Measurements from ENCODE around the gene MAMSTR. TPM values are rescaled to one million over a fixed set of nuclear protein-coding genes. Genes with fewer than 3 reads are reported as not detected.

Gene MAMSTR
- total RNA-seq, 1 donor from 2014 or later, result 3.4 TPM

DNA sequence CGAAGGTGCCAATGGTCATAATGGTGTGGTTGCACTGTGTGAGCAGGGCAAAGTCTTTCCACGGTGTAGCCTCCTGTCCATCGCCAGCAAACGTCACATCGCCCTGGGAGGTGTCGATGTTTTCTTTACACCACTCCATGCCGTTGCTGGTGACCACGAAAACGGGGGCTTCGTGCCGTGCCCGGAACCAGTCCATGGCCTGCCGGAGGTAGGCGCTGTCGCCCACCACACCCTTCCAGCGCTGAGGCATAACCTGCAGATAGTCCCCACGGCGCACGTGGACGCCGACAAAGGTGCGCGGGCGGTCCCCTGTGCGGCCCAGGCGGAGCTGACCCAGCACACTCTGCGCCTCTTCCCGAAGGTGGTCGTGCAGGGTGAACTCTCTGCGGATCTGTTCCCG is 30.8 kb upstream of the MAMSTR start:
- DNase-seq (ENCODE audit: extremely low spot score in 2 of 2), result no peak
- intact Hi-C loops (cut with DNase I), result no loop called here
- Histone ChIP-seq H3K4me3 (no peak overlapping the region), H3K4me1 (peaks cover 26% of the 10 kb centered on the region), H3K27me3 (no peaks in the 10 kb centered on the region), H3K27ac (no peak overlapping the region), H3K36me3 (no peaks in the 10 kb centered on the region), H3K9me3 (no peaks in the 10 kb centered on the region)
- TF ChIP-seq, protein P1, sequence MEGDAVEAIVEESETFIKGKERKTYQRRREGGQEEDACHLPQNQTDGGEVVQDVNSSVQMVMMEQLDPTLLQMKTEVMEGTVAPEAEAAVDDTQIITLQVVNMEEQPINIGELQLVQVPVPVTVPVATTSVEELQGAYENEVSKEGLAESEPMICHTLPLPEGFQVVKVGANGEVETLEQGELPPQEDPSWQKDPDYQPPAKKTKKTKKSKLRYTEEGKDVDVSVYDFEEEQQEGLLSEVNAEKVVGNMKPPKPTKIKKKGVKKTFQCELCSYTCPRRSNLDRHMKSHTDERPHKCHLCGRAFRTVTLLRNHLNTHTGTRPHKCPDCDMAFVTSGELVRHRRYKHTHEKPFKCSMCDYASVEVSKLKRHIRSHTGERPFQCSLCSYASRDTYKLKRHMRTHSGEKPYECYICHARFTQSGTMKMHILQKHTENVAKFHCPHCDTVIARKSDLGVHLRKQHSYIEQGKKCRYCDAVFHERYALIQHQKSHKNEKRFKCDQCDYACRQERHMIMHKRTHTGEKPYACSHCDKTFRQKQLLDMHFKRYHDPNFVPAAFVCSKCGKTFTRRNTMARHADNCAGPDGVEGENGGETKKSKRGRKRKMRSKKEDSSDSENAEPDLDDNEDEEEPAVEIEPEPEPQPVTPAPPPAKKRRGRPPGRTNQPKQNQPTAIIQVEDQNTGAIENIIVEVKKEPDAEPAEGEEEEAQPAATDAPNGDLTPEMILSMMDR (IDR thresholded peaks at IDR 0.05), result no peak
- TF ChIP-seq POLR2A (IDR thresholded peaks at IDR 0.05) (no peak), POLR2AphosphoS5 (IDR thresholded peaks at IDR 0.05; ENCODE audit: insufficient read depth in 1 of 2, low read depth in 1 of 2) (no peak)

- TF ChIP-seq POLR2A (IDR thresholded peaks at IDR 0.05), result no peak
- TF ChIP-seq, protein P1 (IDR thresholded peaks at IDR 0.05), result no peak
- TF ChIP-seq POLR2AphosphoS5 (IDR thresholded peaks at IDR 0.05; ENCODE audit: insufficient read depth in 1 of 2, low read depth in 1 of 2), result no peak
- no peak overlapping the region for H3K4me3 ChIP-seq
- H3K9me3 ChIP-seq, result no peaks in the 10 kb centered on the region
- H3K36me3 ChIP-seq, result no peaks in the 10 kb centered on the region
- no peaks in the 10 kb centered on the region for H3K27me3 ChIP-seq
- intact Hi-C loops (cut with DNase I), result no loop called here
- peaks cover 26% of the 10 kb centered on the region for H3K4me1 ChIP-seq
- DNase-seq (ENCODE audit: extremely low spot score in 2 of 2), result no peak
- H3K27ac ChIP-seq, result no peak overlapping the region
Observed at GRCh38 chr19:48749571-48750198, 30.2 kb upstream of the MAMSTR start.

DNA sequence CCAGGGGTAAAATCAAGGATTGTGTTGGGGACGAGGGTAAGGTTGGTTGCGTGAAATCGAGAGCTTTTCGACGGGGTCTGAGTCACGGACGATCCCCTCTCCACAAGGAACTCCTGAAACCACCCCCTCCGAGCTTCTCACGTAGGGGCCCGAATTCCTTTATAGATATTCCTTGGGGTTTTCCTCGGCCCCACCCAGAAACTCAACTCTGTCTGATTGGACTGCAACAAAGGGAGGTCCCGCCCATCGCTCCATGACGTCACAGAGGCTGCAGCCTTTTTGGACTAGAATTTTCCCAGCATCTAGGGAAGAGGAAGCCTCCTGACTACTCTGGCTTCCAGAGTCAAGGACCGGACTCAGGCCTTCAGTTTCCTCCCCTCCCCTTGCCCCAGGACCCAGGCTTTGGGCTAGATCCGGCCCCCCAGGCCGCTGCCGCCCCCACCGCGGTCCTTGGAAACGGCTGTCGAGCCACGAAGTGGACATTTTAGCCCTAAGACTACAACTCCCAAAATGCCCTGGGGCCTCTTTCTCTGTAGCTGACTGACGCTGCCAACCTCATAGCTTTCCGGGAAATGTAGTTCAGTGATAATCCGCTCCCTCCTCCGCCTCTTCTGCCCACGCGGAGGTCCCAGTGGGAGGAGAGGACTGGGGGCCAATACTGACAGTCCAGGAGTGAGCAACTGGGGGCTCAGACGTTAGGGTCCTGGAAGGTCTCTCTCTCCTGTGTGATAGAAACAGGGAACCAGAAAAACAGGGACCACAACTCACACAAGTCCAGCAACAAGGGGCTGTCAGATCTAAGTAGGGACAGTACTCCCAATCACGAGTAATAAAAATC is 27.4 kb upstream of the MAMSTR start, which contains the start of gene IZUMO1:
Gene IZUMO1 (minus strand): TSS at position 172 of the 838 bp plus-strand sequence. CDS start 1,050 bp downstream, outside the sequence.
- no peaks in the 10 kb centered on the region for H3K9me3 ChIP-seq
- intact Hi-C loops (cut with DNase I), result no loop called here
- no peaks in the 10 kb centered on the region for H3K36me3 ChIP-seq
- H3K4me1 ChIP-seq, result peaks cover 9% of the 10 kb centered on the region
- peak in 1 of 2 donors; percentile 68 for TF ChIP-seq POLR2AphosphoS5 (IDR thresholded peaks at IDR 0.05; ENCODE audit: insufficient read depth in 1 of 2, low read depth in 1 of 2)
- TF ChIP-seq, protein P1 (IDR thresholded peaks at IDR 0.05), result no peak
- no peaks in the 10 kb centered on the region for H3K27me3 ChIP-seq
- peak within 1 kb of the TSS; percentile 10 to 33 for H3K4me3 ChIP-seq
- peak within 1 kb of the TSS; percentile 72 for H3K27ac ChIP-seq
- DNase-seq (ENCODE audit: extremely low spot score in 2 of 2), result no peak

DNA sequence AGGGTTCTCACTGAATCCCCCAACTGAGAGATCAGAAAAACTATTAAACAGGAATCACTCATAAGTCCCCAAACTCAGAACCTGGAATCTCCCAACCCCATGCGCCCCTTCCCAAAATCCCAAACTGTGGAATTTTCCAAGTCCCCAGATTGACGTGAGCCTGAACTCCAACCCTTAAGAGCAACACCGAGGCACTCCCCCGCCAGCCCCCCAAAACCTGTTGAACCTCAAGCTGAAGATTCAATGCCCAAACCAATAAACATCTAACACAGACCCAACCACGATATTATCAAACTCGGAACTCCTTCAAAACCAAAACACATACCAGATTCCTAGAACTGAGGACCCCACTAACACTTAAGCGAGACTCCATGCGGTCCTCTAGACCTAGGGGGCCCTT is 26.6 kb upstream of the MAMSTR start:
- H3K27me3 ChIP-seq, result no peaks in the 10 kb centered on the region
- H3K27ac ChIP-seq, result peak overlapping the region; percentile 72
- no peaks in the 10 kb centered on the region for H3K9me3 ChIP-seq
- H3K36me3 ChIP-seq, result no peaks in the 10 kb centered on the region
- DNase-seq (ENCODE audit: extremely low spot score in 2 of 2), result no peak
- intact Hi-C loops (cut with DNase I), result no loop called here
- H3K4me3 ChIP-seq, result no peak overlapping the region
- H3K4me1 ChIP-seq, result peaks cover 11% of the 10 kb centered on the region
- TF ChIP-seq, protein P1 (IDR thresholded peaks at IDR 0.05), result no peak
- TF ChIP-seq POLR2AphosphoS5 (IDR thresholded peaks at IDR 0.05; ENCODE audit: insufficient read depth in 1 of 2, low read depth in 1 of 2) (no peak), POLR2A (IDR thresholded peaks at IDR 0.05) (no peak)
